CD4-positive, alpha-beta T cell treated with Interleukin-15 for 4 hours (primary cell): ENCODE measurements around the gene NTN5.

ENCODE experiments used
- DNase-seq: peaks from one replicate; pipeline ENCODE4 v3.0.0-alpha.2; 2020; ENCODE audit warnings: low spot score

The NTN5 gene

GRCh38 chr19:48629599-48630295, 43.1 kb downstream of the NTN5 start:
- DNase-seq: no peak

- DNase-seq: no peak
Observed at GRCh38 chr19:48629297-48629598, 43.6 kb downstream of the NTN5 start.

- no peak for DNase-seq
Observed at GRCh38 chr19:48628486-48629296, 44.1 kb downstream of the NTN5 start.

GRCh38 chr19:48627865-48628314, 44.9 kb downstream of the NTN5 start:
- no peak for DNase-seq

GRCh38 chr19:48627201-48627864, 45.5 kb downstream of the NTN5 start:
- peak; percentile 48 for DNase-seq

GRCh38 chr19:48625891-48626327, 46.9 kb downstream of the NTN5 start:
- DNase-seq: no peak

- DNase-seq: no peak
Observed at GRCh38 chr19:48624791-48625723, 47.8 kb downstream of the NTN5 start.

- peak; percentile 97 for DNase-seq
Observed at GRCh38 chr19:48624067-48624594, 48.7 kb downstream of the NTN5 start.

- DNase-seq: no peak
Observed at GRCh38 chr19:48623556-48624066, 49.2 kb downstream of the NTN5 start.

- no peak for DNase-seq
Observed at GRCh38 chr19:48619692-48620585, 52.9 kb downstream of the NTN5 start.

GRCh38 chr19:48618916-48619691, 53.7 kb downstream of the NTN5 start, which contains the start of the genes RPL18 and SPHK2:
RPL18 (minus strand) TSS chr19:48619178; CDS start chr19:48619143, 35 bp downstream.
SPHK2 (plus strand) TSS chr19:48619506; CDS start chr19:48620515, 1,009 bp downstream.
- peak; percentile 97 for DNase-seq

- DNase-seq: no peak
Observed at GRCh38 chr19:48618278-48618915, 54.4 kb downstream of the NTN5 start.

GRCh38 chr19:48617146-48617937, 55.5 kb downstream of the NTN5 start:
- DNase-seq: no peak

- DNase-seq: no peak
Observed at GRCh38 chr19:48616491-48617056, 56.2 kb downstream of the NTN5 start.

GRCh38 chr19:48616041-48616436, 56.8 kb downstream of the NTN5 start:
- DNase-seq: no peak

- no peak for DNase-seq
Observed at GRCh38 chr19:48615231-48616040, 57.4 kb downstream of the NTN5 start.
